Measurements from ENCODE around the gene GSTK1.

GSTK1 gene

DNA sequence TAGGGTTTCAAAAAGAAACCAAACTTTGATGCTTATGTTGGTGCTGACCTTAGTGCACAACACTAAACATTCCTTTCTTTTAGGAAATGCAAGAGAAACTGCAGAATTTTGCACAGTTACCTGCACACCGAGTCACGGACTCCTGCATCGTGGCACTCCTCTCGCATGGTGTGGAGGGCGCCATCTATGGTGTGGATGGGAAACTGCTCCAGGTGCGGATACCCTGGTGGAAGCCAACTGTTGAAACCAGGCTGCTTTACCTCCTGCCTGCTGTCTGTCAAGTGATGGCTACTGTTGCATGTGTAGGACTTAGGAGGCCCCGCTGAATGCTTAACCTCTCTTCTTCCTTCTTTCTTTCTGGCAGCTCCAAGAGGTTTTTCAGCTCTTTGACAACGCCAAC, 36.6 kb downstream of the GSTK1 start:
- H3K4me3 ChIP-seq (ENCODE audit: low read length) = no peak overlapping the region
- no peaks in the 10 kb centered on the region for H3K9me3 ChIP-seq (ENCODE audit: low read length)
- H3K4me1 ChIP-seq (ENCODE audit: insufficient read depth, low read length) = no peaks in the 10 kb centered on the region
- H3K27me3 ChIP-seq (ENCODE audit: insufficient read depth, low read length) = no peaks in the 10 kb centered on the region
- H3K36me3 ChIP-seq (ENCODE audit: insufficient read depth, low read length) = peaks cover 91% of the 10 kb centered on the region
- H2AFZ ChIP-seq (ENCODE audit: low read depth, low read length) = no peak overlapping the region

DNA sequence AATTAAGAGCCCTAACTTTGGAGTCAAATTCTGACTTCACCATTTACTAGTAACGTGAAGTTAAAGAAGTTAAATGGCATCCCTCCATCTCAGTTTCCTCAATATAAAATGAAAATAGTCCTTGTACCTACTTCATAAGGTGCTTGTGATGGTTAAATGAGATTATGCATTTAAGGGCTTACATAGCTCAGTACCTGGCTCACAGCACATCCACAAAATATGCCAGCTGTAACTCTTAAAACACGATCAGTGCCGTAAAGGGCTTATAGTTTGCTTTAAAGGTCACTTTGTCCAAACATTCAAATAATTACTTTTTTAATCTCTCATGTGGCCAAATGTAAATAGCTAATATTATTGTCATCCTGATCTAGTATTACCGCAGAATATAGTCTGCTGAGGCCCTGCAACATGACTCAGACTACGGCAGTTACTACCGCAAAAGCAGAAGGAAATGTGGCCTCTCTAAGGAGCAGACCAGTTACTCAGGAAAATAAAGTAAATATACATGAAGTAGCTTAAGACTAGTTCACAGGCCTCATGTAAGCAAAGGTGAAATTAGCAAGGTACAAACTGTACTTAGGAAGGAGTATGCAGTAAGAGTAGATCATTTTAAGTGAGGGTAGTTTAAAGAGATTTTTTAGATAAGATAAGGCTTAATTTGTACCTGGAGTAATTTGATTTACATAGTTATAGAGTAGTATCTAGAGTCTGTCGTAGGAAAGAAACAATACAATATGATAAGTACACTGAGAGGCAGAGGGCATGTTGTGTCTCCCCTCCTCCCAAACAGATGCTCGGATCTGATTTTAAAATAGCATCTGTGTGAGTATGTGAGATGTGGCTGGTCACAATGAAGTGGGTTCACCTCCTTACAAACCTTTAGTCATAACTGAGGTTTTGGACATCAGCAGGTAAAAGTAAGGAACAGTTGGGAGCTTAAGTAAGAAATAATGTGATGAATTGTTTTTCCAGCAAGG, 38.0 kb downstream of the GSTK1 start:
- Histone ChIP-seq H2AFZ (ENCODE audit: low read depth, low read length) (no peak overlapping the region), H3K4me1 (ENCODE audit: insufficient read depth, low read length) (no peaks in the 10 kb centered on the region), H3K4me3 (ENCODE audit: low read length) (no peak overlapping the region), H3K36me3 (ENCODE audit: insufficient read depth, low read length) (peaks cover 88% of the 10 kb centered on the region), H3K27me3 (ENCODE audit: insufficient read depth, low read length) (no peaks in the 10 kb centered on the region), H3K9me3 (ENCODE audit: low read length) (no peaks in the 10 kb centered on the region)

DNA sequence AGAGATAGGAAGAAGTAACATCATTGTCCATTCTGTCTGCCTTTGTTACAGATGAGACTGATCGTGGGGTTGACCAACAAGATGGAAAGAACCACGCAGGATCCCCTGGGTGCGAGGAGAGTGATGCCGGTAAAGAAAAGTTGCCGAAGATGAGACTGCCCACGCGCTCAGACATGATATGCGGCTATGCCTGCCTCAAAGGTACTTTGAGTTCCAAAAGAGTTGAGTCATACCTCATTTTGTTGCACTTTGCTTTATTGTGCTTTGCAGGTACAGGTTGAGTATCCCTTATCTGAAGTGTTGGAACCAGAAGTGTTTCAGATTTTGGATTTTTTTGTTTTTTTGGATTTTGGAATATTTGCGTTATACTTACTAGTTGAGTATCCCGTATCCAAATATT, 40.5 kb downstream of the GSTK1 start:
- Histone ChIP-seq H3K36me3 (ENCODE audit: insufficient read depth, low read length) (peaks cover 92% of the 10 kb centered on the region), H3K27me3 (ENCODE audit: insufficient read depth, low read length) (no peaks in the 10 kb centered on the region)

DNA sequence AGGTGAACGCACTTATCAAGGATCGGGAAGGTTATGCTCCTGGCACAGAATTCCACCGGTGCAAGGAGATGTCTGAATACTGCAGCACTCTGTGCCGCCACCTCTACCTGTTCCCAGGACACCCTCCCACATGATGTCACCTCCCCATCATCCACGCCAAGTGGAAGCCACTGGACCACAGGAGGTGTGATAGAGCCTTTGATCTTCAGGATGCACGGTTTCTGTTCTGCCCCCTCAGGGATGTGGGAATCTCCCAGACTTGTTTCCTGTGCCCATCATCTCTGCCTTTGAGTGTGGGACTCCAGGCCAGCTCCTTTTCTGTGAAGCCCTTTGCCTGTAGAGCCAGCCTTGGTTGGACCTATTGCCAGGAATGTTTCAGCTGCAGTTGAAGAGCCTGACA, 41.7 kb downstream of the GSTK1 start:
- no peaks in the 10 kb centered on the region for H3K4me1 ChIP-seq (ENCODE audit: insufficient read depth, low read length)
- no peaks in the 10 kb centered on the region for H3K27me3 ChIP-seq (ENCODE audit: insufficient read depth, low read length)
- H2AFZ ChIP-seq (ENCODE audit: low read depth, low read length) = no peak overlapping the region
- H3K9me3 ChIP-seq (ENCODE audit: low read length) = no peaks in the 10 kb centered on the region
- H3K4me3 ChIP-seq (ENCODE audit: low read length) = no peak overlapping the region
- H3K36me3 ChIP-seq (ENCODE audit: insufficient read depth, low read length) = peaks cover 87% of the 10 kb centered on the region

More for the DNA sequence above, 40.5 kb downstream of the GSTK1 start:
- Histone ChIP-seq H3K4me3 (ENCODE audit: low read length) (no peak overlapping the region), H3K9me3 (ENCODE audit: low read length) (no peaks in the 10 kb centered on the region), H3K4me1 (ENCODE audit: insufficient read depth, low read length) (no peaks in the 10 kb centered on the region), H2AFZ (ENCODE audit: low read depth, low read length) (no peak overlapping the region)

DNA sequence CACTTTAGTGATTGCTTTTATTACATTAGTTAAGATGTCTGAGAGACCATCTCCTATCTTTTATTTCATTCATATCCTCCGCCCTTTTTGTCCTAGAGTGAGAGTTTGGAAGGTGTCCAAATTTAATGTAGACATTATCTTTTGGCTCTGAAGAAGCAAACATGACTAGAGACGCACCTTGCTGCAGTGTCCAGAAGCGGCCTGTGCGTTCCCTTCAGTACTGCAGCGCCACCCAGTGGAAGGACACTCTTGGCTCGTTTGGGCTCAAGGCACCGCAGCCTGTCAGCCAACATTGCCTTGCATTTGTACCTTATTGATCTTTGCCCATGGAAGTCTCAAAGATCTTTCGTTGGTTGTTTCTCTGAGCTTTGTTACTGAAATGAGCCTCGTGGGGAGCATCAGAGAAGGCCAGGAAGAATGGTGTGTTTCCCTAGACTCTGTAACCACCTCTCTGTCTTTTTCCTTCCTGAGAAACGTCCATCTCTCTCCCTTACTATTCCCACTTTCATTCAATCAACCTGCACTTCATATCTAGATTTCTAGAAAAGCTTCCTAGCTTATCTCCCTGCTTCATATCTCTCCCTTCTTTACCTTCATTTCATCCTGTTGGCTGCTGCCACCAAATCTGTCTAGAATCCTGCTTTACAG, 42.3 kb downstream of the GSTK1 start:
- Histone ChIP-seq H2AFZ (ENCODE audit: low read depth, low read length) (no peak overlapping the region), H3K4me3 (ENCODE audit: low read length) (no peak overlapping the region), H3K36me3 (ENCODE audit: insufficient read depth, low read length) (peaks cover 82% of the 10 kb centered on the region), H3K4me1 (ENCODE audit: insufficient read depth, low read length) (no peaks in the 10 kb centered on the region), H3K9me3 (ENCODE audit: low read length) (peaks cover 2% of the 10 kb centered on the region), H3K27me3 (ENCODE audit: insufficient read depth, low read length) (no peaks in the 10 kb centered on the region)

DNA sequence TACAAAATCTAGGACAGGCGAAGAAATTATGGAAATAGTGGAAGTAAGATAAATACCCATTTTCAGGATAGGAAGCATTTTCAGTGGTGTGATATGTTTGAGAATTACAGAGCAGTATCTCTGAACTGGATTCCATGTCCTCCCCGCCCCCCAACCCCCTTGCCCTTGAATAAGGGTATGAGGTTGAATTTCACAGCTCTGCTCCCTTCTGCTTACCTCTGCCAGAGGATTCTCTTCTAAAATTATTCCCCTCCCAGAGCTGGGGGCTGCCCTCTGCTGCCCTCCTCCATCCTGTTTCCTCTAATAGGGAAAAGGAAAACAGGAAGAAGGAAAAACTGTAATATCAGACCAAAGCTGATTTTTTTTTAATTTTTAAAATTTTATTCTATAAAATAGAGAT, 45.4 kb downstream of the GSTK1 start:
- Histone ChIP-seq H3K36me3 (ENCODE audit: insufficient read depth, low read length) (peaks cover 57% of the 10 kb centered on the region), H3K27me3 (ENCODE audit: insufficient read depth, low read length) (no peaks in the 10 kb centered on the region), H2AFZ (ENCODE audit: low read depth, low read length) (no peak overlapping the region), H3K4me1 (ENCODE audit: insufficient read depth, low read length) (no peaks in the 10 kb centered on the region), H3K9me3 (ENCODE audit: low read length) (peaks cover 2% of the 10 kb centered on the region), H3K4me3 (ENCODE audit: low read length) (no peak overlapping the region)

DNA sequence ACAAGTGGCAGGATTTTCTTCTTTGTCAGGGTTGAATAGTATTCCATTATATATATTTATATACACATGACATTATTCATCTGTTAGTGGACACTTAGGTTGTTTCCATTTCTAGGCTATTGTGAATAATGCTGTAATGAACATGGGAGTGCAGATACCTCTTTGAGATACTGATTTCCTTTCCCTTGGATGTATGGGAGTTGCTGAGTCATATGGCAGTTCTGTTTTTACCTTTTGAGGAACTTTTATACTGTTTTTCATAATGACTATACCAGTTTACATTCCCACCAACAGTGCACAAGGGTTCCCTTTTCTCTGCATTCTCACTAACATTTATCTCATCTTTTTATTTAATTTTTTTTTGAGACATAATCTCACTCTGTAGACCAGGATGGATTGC, 50.9 kb downstream of the GSTK1 start:
- no peaks in the 10 kb centered on the region for H3K27me3 ChIP-seq (ENCODE audit: insufficient read depth, low read length)
- H2AFZ ChIP-seq (ENCODE audit: low read depth, low read length) = no peak overlapping the region
- H3K9me3 ChIP-seq (ENCODE audit: low read length) = peaks cover 2% of the 10 kb centered on the region
- peaks cover 9% of the 10 kb centered on the region for H3K36me3 ChIP-seq (ENCODE audit: insufficient read depth, low read length)
- no peak overlapping the region for H3K4me3 ChIP-seq (ENCODE audit: low read length)
- H3K4me1 ChIP-seq (ENCODE audit: insufficient read depth, low read length) = no peaks in the 10 kb centered on the region

DNA sequence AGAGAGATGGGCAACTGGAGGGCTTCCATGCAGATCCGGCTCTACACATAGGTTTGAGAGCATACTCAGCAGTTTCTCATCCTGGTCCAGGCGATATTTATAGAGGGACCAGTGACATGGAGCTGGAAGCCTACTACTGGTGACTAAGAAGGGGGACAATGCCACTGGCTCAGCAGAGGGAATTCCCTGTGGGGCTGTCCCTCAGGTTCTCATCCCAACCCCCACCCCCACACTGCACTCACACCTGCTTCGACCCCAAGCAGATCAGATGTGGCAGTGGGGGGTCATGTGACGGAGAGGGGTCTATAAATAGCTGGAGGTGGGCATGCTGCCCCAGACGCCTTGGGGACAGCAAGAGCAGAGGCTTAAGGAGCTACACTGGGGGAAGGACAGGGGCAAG, 52.5 kb downstream of the GSTK1 start, which contains the start of gene CLCN1:
CLCN1 (plus strand) TSS at position 336 of the 400 bp plus-strand sequence. CDS start 102 bp downstream, outside the sequence.
- Histone ChIP-seq H3K27me3 (ENCODE audit: insufficient read depth, low read length) (no peaks in the 10 kb centered on the region), H3K4me3 (ENCODE audit: low read length) (no peak within 1 kb of the TSS), H3K36me3 (ENCODE audit: insufficient read depth, low read length) (peaks cover 3% of the 10 kb centered on the region), H3K9me3 (ENCODE audit: low read length) (no peaks in the 10 kb centered on the region), H2AFZ (ENCODE audit: low read depth, low read length) (no peak within 1 kb of the TSS), H3K4me1 (ENCODE audit: insufficient read depth, low read length) (no peaks in the 10 kb centered on the region)

DNA sequence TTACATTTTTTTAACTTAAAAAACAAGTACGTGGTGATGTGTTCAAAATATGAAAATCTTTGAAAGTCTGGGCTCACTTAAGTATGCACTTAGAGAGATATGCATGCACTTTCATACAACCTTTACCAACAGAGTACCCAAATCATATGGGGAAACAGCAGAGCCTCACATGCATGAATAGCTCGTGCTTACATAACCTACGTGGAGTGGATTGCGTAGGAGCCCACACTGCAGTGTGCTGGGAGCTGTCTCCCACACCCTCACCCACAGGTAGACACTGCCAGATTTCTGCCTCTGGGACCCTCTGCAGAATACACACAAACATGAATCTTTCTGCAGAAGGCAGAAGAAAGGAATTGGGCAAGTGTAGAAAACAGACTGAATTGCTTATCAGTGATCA, 53.3 kb downstream of the GSTK1 start:
- Histone ChIP-seq H3K9me3 (ENCODE audit: low read length) (no peaks in the 10 kb centered on the region), H3K36me3 (ENCODE audit: insufficient read depth, low read length) (peaks cover 3% of the 10 kb centered on the region), H3K27me3 (ENCODE audit: insufficient read depth, low read length) (no peaks in the 10 kb centered on the region), H3K4me3 (ENCODE audit: low read length) (no peak overlapping the region), H2AFZ (ENCODE audit: low read depth, low read length) (no peak overlapping the region), H3K4me1 (ENCODE audit: insufficient read depth, low read length) (no peaks in the 10 kb centered on the region)

DNA sequence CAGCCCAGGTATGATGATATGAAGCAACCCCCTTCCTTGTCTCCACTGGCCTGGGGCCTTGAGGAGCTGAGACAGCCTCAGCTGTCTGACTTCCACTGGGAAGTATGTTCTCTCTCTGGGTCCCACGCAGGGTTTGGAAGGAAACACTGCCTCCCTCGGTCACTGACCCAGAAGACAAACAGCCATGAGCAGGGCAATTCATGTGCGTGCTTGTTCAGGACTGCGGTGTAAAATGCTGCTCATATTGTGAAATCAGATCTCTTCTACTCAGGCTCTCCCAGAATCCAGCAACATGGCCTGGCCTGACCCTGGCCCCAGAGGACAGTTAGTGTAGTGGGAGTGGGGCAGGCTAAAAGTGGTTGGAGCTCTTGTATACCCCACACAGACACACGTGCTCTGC, 55.4 kb downstream of the GSTK1 start:
- no peaks in the 10 kb centered on the region for H3K27me3 ChIP-seq (ENCODE audit: insufficient read depth, low read length)
- H3K36me3 ChIP-seq (ENCODE audit: insufficient read depth, low read length) = no peaks in the 10 kb centered on the region
- no peak overlapping the region for H2AFZ ChIP-seq (ENCODE audit: low read depth, low read length)
- H3K4me1 ChIP-seq (ENCODE audit: insufficient read depth, low read length) = peaks cover 5% of the 10 kb centered on the region
- H3K9me3 ChIP-seq (ENCODE audit: low read length) = no peaks in the 10 kb centered on the region
- H3K4me3 ChIP-seq (ENCODE audit: low read length) = no peak overlapping the region

All from neuron (in vitro differentiated cells).